Kasumi-1 (cell line): Measurements from ENCODE around the gene KIAA0408.
"Not testable (repeated sequence)": the region's sequence is repeated elsewhere in the genome, so short reads cannot be mapped to it uniquely, and the experiment has no call there.

Source experiments
- DNase-seq, 2 experiments: peaks; one replicate each; lab custom pipeline; 2025; lab: John Stamatoyannopoulos, UW

The KIAA0408 gene

DNA sequence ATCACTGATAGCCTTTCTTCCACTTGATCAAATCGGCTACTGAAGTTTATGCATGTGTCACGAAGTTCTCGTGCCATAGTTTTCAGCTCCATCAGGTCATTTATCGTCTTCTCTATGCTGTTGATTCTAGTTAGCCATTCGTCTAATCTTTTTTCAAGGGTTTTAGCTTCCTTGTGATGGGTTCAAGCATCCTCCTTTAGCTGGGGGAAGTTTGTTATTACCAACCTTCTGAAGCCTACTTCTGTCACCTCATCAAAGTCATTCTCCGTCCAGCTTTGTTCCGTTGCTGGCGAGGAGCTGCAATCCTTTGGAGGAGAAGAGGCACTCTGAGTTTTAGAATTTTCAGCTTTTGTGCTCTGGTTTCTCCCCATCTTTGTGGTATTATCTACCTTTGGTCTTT, 47.2 kb downstream of the KIAA0408 start:
- DNase-seq = not testable (repeated sequence)
